Vagina (tissue), 2 donors: Measurements from ENCODE around the gene SLBP.

ENCODE experiments used
- CTCF ChIP-seq, 3 experiments: fragments of 450-650 bp in 2 of 3; fragments of 200-600 bp in 1 of 3; sonication (generic) in 1 of 3; IDR thresholded peaks; one replicate each; pipeline ENCODE4 v1.5.1; 2017 to 2019; ENCODE audit warnings: antibody characterized with exemption in 3 of 3, mild to moderate bottlenecking in 2 of 3, moderate library complexity in 2 of 3
- POLR2AphosphoS5 ChIP-seq, 2 donors: sonication (generic); formaldehyde crosslinking; IDR thresholded peaks; one replicate each; pipeline ENCODE4 v1.9.0; 2017; ENCODE audit warnings: antibody characterized with exemption in 2 of 2, mild to moderate bottlenecking in 2 of 2, low read depth in 1 of 2; ENCODE audit not compliant: insufficient read depth in 1 of 2

- TF ChIP-seq CTCF (IDR thresholded peaks at IDR 0.05), result no peak
- TF ChIP-seq POLR2AphosphoS5 (IDR thresholded peaks at IDR 0.05; ENCODE audit: insufficient read depth in 1 of 2, low read depth in 1 of 2), result no peak
These were observed 29.1 kb upstream of the SLBP start for GRCh38 chr4:1741208-1741607.
